ENCODE measurements around the gene NADSYN1.

DNA sequence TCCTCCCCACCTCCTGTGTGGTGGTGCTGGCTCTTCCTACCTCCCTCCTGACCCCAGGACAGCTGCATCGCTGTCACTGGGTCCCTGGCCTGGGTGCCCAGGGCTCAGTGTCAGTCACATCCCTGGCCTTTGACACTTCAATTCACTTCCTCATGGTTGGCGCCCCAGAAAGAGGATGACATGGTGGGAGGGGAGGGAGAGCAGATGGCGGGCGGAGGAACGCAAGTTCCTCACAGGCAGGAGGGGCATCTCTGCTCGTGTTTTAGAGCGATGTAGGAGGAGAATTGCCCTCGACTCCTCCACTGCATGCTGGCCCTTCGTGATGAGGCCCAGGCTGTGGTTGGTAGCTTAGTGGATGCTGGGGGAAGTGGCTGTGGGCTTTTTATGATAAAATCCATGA lies 38.9 kb downstream of the NADSYN1 start:
- TF ChIP-seq CTCF (IDR thresholded peaks at IDR 0.05; ENCODE audit: poor library complexity, severe bottlenecking) (no peak), REST (IDR thresholded peaks at IDR 0.05; ENCODE audit: borderline replicate concordance) (no peak)
